ENCODE data around the gene CCDC97. TPM values are rescaled to one million over a fixed set of nuclear protein-coding genes. Genes with fewer than 3 reads are reported as not detected.

CCDC97 gene
- total RNA-seq, 1 donor from 2014 or later, result 35.9 TPM

- peaks cover 40% of the 10 kb centered on the region for H3K4me1 Mint-ChIP-seq (ENCODE audit: unreplicated experiment)
- peaks cover 14% of the 10 kb centered on the region for H3K36me3 Mint-ChIP-seq (ENCODE audit: unreplicated experiment)
- H3K9me3 Mint-ChIP-seq (ENCODE audit: unreplicated experiment), result no peaks in the 10 kb centered on the region
- peak overlapping the region; percentile 100 for H3K27ac Mint-ChIP-seq (ENCODE audit: unreplicated experiment)
- peak overlapping the region; percentile 96 for H3K4me3 Mint-ChIP-seq (ENCODE audit: unreplicated experiment)
- no peak for TF ChIP-seq CTCF (IDR thresholded peaks at IDR 0.05)
- no peaks in the 10 kb centered on the region for H3K27me3 Mint-ChIP-seq (ENCODE audit: unreplicated experiment)
- DNase-seq (ENCODE audit: extremely low spot score, unreplicated experiment), result no peak
Measured at GRCh38 chr19:41264581-41265394, 45.2 kb upstream of the CCDC97 start.

GRCh38 chr19:41265395-41266153 lies 44.4 kb upstream of the CCDC97 start:
- TF ChIP-seq CTCF (IDR thresholded peaks at IDR 0.05), result no peak
- Mint-ChIP-seq H3K4me1 (ENCODE audit: unreplicated experiment) (peaks cover 40% of the 10 kb centered on the region), H3K36me3 (ENCODE audit: unreplicated experiment) (peaks cover 12% of the 10 kb centered on the region), H3K27ac (ENCODE audit: unreplicated experiment) (peak overlapping the region; percentile 100), H3K27me3 (ENCODE audit: unreplicated experiment) (no peaks in the 10 kb centered on the region), H3K9me3 (ENCODE audit: unreplicated experiment) (no peaks in the 10 kb centered on the region), H3K4me3 (ENCODE audit: unreplicated experiment) (peak overlapping the region; percentile 96)
- no peak for DNase-seq (ENCODE audit: extremely low spot score, unreplicated experiment)

GRCh38 chr19:41269055-41269454 lies 40.9 kb upstream of the CCDC97 start:
- no peak for TF ChIP-seq CTCF (IDR thresholded peaks at IDR 0.05)
- Mint-ChIP-seq H3K27me3 (ENCODE audit: unreplicated experiment) (no peaks in the 10 kb centered on the region), H3K36me3 (ENCODE audit: unreplicated experiment) (peaks cover 38% of the 10 kb centered on the region), H3K9me3 (ENCODE audit: unreplicated experiment) (no peaks in the 10 kb centered on the region), H3K4me1 (ENCODE audit: unreplicated experiment) (peaks cover 28% of the 10 kb centered on the region), H3K27ac (ENCODE audit: unreplicated experiment) (no peak overlapping the region), H3K4me3 (ENCODE audit: unreplicated experiment) (no peak overlapping the region)
- DNase-seq (ENCODE audit: extremely low spot score, unreplicated experiment), result no peak

- Mint-ChIP-seq H3K27me3 (ENCODE audit: unreplicated experiment) (no peaks in the 10 kb centered on the region), H3K4me1 (ENCODE audit: unreplicated experiment) (peaks cover 28% of the 10 kb centered on the region), H3K4me3 (ENCODE audit: unreplicated experiment) (no peak overlapping the region), H3K36me3 (ENCODE audit: unreplicated experiment) (peaks cover 41% of the 10 kb centered on the region), H3K9me3 (ENCODE audit: unreplicated experiment) (no peaks in the 10 kb centered on the region), H3K27ac (ENCODE audit: unreplicated experiment) (no peak overlapping the region)
- TF ChIP-seq CTCF (IDR thresholded peaks at IDR 0.05), result no peak
- no peak for DNase-seq (ENCODE audit: extremely low spot score, unreplicated experiment)
Measured at GRCh38 chr19:41269571-41269970, 40.4 kb upstream of the CCDC97 start.

GRCh38 chr19:41273076-41273475 lies 36.9 kb upstream of the CCDC97 start:
- DNase-seq (ENCODE audit: extremely low spot score, unreplicated experiment), result no peak
- H3K4me3 Mint-ChIP-seq (ENCODE audit: unreplicated experiment), result no peak overlapping the region
- H3K9me3 Mint-ChIP-seq (ENCODE audit: unreplicated experiment), result no peaks in the 10 kb centered on the region
- peaks cover 54% of the 10 kb centered on the region for H3K36me3 Mint-ChIP-seq (ENCODE audit: unreplicated experiment)
- H3K27ac Mint-ChIP-seq (ENCODE audit: unreplicated experiment), result no peak overlapping the region
- no peaks in the 10 kb centered on the region for H3K27me3 Mint-ChIP-seq (ENCODE audit: unreplicated experiment)
- peaks cover under 1% of the 10 kb centered on the region for H3K4me1 Mint-ChIP-seq (ENCODE audit: unreplicated experiment)
- no peak for TF ChIP-seq CTCF (IDR thresholded peaks at IDR 0.05)

Data from osteocyte (in vitro differentiated cells).